Ascending aorta (tissue), 2 donors: ENCODE data around the gene COL4A2. TPM values are rescaled to one million over a fixed set of nuclear protein-coding genes. Genes with fewer than 3 reads are reported as not detected.

Source experiments
- DNase-seq, 2 donors: peaks; one replicate each; pipeline ENCODE4 v3.0.0-alpha.2; 2019; ENCODE audit warnings: low spot score in 2 of 2
- H3K27ac ChIP-seq, 2 donors: fragments of 200-600 bp; sonication (generic); one replicate each; pipeline ENCODE4 v1.5.1; 2016 to 2017; ENCODE audit warnings: mild to moderate bottlenecking in 1 of 2
- H3K27me3 ChIP-seq: fragments of 200-600 bp; sonication (generic); one replicate; pipeline ENCODE4 v1.5.1; 2017
- H3K36me3 ChIP-seq, 2 donors: fragments of 200-600 bp; sonication (generic); one replicate each; pipeline ENCODE4 v1.5.1; 2016
- H3K4me1 ChIP-seq, 2 donors: fragments of 200-600 bp; sonication (generic); one replicate each; pipeline ENCODE4 v1.5.1; 2016 to 2017; ENCODE audit warnings: mild to moderate bottlenecking in 1 of 2
- H3K4me3 ChIP-seq, 2 donors: fragments of 200-600 bp; sonication (generic); one replicate each; pipeline ENCODE4 v1.5.1; 2016 to 2017; ENCODE audit warnings: mild to moderate bottlenecking in 1 of 2
- H3K9me3 ChIP-seq, 2 donors: fragments of 200-600 bp; sonication (generic); one replicate each; pipeline ENCODE4 v1.5.1; 2016
- intact Hi-C: fragments of 100-400 bp; cut with DNase I; formaldehyde crosslinking; loops from one replicate; pipeline ENCODE4 v1.15.1; 2023
- total RNA-seq: library from RNA; depleted of rRNA; stranded (reverse); fragments of >200 nt; gene quantifications from one replicate; pipeline ENCODE4 v1.1.0, GENCODE V29; 2016
- TF ChIP-seq, protein P1 (sequence below), 3 experiments: fragments of 200-600 bp in 2 of 3; fragments of 450-650 bp in 1 of 3; sonication (generic) in 2 of 3; IDR thresholded peaks; one replicate each; pipeline ENCODE4 v1.5.1; 2016 to 2019; ENCODE audit warnings: antibody characterized with exemption in 3 of 3, mild to moderate bottlenecking in 1 of 3, moderate library complexity in 1 of 3

Gene COL4A2
- total RNA-seq, 1 donor from 2014 or later, result 1,227 TPM

DNA sequence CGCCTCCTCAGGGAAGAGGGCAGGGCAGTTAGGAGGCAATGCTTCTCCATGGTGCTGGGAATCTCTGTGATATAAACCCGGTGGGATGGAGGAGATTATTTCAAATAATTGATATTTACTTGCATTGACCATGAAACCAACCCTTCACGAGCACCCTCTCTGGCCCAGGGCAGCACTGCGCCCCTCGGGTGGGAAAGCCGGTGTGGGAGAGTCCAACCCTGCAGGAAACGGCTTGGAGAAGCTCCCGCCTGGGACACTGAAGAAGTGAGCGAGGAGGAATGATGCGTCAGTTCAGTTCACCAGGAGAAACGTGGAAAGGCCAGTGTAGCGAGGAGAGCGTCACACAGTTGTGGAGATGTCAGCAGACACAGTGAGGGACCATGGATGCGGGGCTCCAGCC is 99.9 kb downstream of the COL4A2 start:
- TF ChIP-seq, protein P1, sequence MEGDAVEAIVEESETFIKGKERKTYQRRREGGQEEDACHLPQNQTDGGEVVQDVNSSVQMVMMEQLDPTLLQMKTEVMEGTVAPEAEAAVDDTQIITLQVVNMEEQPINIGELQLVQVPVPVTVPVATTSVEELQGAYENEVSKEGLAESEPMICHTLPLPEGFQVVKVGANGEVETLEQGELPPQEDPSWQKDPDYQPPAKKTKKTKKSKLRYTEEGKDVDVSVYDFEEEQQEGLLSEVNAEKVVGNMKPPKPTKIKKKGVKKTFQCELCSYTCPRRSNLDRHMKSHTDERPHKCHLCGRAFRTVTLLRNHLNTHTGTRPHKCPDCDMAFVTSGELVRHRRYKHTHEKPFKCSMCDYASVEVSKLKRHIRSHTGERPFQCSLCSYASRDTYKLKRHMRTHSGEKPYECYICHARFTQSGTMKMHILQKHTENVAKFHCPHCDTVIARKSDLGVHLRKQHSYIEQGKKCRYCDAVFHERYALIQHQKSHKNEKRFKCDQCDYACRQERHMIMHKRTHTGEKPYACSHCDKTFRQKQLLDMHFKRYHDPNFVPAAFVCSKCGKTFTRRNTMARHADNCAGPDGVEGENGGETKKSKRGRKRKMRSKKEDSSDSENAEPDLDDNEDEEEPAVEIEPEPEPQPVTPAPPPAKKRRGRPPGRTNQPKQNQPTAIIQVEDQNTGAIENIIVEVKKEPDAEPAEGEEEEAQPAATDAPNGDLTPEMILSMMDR (IDR thresholded peaks at IDR 0.05), result no peak
- Histone ChIP-seq H3K27ac (peak overlapping the region; percentile 88 to 99), H3K4me3 (no peak overlapping the region), H3K36me3 (no peaks in the 10 kb centered on the region), H3K9me3 (no peaks in the 10 kb centered on the region), H3K4me1 (peaks cover 22 to 69% of the 10 kb centered on the region in 2 donors), H3K27me3 (no peaks in the 10 kb centered on the region)
- intact Hi-C loops, result no loop called here
- no peak for DNase-seq

DNA sequence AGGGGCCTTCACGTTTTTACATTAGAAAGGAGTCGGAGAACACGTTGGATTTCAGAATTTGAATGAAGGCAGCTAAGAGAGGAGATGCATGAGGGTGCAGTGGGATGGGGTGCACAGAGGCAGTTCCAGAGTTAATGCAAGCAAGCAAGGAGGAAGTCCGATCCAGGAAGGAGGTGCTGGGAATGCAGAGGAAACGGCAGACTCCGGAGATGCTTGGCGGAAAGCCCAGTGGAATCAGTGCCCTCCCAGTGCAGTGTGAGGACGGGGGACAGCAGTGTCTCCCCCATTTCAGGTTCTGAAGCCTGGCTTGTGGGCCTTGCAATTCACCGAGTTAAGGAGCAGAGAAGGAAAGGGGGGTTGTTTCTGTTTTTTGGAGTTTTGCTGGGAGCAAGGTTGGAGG is 100.4 kb downstream of the COL4A2 start:
- Histone ChIP-seq H3K36me3 (no peaks in the 10 kb centered on the region), H3K27me3 (no peaks in the 10 kb centered on the region), H3K9me3 (no peaks in the 10 kb centered on the region), H3K4me1 (peaks cover 22 to 64% of the 10 kb centered on the region in 2 donors), H3K27ac (peak overlapping the region; percentile 88 to 99), H3K4me3 (no peak overlapping the region)
- DNase-seq, result no peak
- TF ChIP-seq, protein P1 (IDR thresholded peaks at IDR 0.05), result no peak
- intact Hi-C loops, result no loop called here

DNA sequence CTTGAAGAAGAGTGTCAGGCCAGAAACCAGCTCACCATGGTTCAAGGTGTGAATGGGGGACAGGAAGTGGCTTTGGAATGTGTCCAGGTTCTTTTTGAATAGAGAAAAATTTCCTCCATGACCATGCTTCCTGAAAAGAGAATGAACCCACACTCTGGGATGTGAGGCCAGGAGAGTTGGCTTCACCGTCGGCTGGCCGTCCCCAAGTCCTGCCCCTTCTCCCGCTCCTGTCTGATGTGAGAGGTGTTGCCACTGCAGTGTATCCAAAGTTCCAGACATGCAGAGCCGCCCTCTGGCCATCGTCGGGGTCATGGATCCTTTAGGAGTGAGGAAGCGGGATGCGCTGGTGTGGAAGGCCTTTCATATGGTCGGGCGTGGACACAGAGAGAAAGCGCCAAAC is 101.2 kb downstream of the COL4A2 start:
- Histone ChIP-seq H3K4me1 (peaks cover 28 to 63% of the 10 kb centered on the region in 2 donors), H3K36me3 (no peaks in the 10 kb centered on the region), H3K27me3 (no peaks in the 10 kb centered on the region), H3K27ac (peak overlapping the region; percentile 88 to 99), H3K9me3 (no peaks in the 10 kb centered on the region), H3K4me3 (no peak overlapping the region)
- TF ChIP-seq, protein P1 (IDR thresholded peaks at IDR 0.05), result no peak
- no peak for DNase-seq
- intact Hi-C loops, result no loop called here

DNA sequence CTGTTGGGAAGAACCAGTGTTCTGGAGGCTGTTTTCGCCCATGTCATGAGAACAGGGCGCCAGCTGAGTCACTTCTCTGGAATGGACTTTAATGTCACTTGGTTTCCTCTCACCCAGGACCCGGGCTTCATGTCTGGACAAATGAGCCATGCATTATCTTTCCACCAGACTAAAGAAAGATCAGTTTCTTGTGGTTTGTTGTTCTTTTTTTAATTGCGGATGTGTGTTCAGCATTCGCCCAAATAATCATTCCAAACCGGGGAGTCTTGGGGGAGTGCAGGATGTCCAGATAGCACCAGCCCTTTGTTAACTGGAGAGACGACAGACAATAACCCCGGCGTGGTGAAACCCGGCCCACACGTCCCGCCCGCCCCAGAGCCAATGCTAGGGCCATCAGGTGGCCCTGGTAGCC is 102.5 kb downstream of the COL4A2 start:
- intact Hi-C loops, result no loop called here
- Histone ChIP-seq H3K4me1 (peaks cover 35 to 63% of the 10 kb centered on the region in 2 donors), H3K4me3 (no peak overlapping the region), H3K9me3 (no peaks in the 10 kb centered on the region), H3K27me3 (no peaks in the 10 kb centered on the region), H3K36me3 (no peaks in the 10 kb centered on the region), H3K27ac (peak overlapping the region; percentile 90 to 91)
- DNase-seq, result peak in 1 of 2 donors; percentile 84
- TF ChIP-seq, protein P1 (IDR thresholded peaks at IDR 0.05), result no peak

DNA sequence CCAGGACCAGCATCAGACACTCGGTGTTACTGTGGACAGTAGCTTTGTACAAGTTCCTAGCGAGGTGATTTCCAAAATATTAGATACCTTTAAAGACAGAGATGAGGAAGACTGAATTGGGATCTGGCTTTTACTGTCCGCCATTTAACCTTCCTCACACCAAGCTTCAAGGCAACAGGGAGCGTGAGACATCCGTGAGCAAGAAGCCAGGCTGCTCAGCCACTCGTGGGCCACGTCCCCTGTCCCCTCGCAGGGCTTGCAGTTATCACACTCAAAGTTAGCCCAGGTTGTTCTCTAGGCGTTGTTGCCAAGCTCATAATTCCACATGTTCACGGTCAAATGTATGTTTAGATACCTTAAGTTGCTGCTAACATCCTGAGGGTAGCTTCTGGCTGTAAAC is 102.9 kb downstream of the COL4A2 start:
- intact Hi-C loops, result no loop called here

More for the DNA sequence above, 102.9 kb downstream of the COL4A2 start:
- Histone ChIP-seq H3K4me3 (no peak overlapping the region), H3K9me3 (no peaks in the 10 kb centered on the region), H3K27ac (peak overlapping the region; percentile 90 to 91), H3K27me3 (no peaks in the 10 kb centered on the region), H3K36me3 (no peaks in the 10 kb centered on the region), H3K4me1 (peaks cover 35 to 66% of the 10 kb centered on the region in 2 donors)
- TF ChIP-seq, protein P1 (IDR thresholded peaks at IDR 0.05), result no peak
- no peak for DNase-seq
